ENCODE measurements around the gene CEACAM21.
A peak's percentile ranks its signal among the peaks of the same experiment; 100 is the strongest.

Gene CEACAM21

DNA sequence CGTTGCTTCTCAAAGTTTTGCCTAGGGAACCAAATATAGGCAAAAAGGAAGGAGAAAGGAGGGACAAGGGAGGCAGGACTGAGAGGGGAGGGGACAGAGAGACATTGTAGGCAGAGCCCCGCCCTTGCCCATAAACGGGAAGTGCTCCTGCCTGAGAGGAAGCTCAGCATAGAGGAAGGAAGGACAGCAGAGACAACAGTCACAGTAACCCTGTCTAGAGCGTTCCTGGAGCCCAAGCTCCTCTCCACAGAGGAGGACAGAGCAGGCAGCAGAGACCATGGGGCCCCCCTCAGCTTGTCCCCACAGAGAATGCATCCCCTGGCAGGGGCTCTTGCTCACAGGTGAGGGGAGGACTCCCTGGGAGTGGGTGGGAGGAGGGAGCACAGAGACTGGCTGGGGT, at the start of gene CEACAM21:
TSS of gene CEACAM21 (plus strand) at position 169 of the 400 bp plus-strand sequence. CDS start at position 278, 109 bp downstream.
- no peak for DNase-seq (ENCODE audit: low read depth in 2 of 2)

DNA sequence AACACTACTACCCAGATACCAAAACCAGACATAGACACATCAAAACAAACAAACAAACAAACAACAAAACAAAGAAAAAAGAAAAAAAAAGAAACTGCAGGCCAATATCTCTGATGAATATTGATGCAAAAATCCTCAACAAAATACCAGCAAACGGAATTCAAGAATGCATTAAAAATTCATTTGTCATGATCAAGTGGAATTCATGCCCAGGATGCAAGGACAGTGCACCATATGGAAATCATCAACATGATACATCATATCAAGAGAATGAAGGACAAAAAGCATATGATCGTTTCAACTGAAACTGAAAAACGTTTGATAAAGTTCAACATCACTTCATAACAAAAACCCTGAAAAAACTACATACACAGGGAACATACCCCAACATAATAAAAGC, 48.9 kb upstream of the CEACAM21 start:
- DNase-seq (ENCODE audit: low read depth in 2 of 2): no peak

DNA sequence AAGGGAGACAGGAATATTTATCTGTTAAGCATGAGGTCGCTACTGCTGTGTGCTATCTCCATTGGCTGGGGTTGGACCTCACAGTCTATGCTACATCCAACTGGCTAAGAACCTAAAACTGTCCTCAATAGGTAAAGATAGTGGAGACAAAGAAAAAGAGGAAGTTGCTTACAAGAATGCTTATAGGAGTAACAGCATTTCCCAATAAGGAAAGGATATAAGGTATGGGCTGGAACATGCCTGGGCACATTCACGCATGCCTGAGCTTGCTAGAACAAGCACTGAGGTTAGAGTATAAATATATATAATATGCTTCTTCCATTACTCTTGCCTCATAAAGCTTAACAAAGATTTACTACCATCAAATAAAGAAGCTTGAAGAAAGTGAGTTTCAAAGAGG, 47.9 kb upstream of the CEACAM21 start:
- DNase-seq (ENCODE audit: low read depth in 2 of 2): no peak

DNA sequence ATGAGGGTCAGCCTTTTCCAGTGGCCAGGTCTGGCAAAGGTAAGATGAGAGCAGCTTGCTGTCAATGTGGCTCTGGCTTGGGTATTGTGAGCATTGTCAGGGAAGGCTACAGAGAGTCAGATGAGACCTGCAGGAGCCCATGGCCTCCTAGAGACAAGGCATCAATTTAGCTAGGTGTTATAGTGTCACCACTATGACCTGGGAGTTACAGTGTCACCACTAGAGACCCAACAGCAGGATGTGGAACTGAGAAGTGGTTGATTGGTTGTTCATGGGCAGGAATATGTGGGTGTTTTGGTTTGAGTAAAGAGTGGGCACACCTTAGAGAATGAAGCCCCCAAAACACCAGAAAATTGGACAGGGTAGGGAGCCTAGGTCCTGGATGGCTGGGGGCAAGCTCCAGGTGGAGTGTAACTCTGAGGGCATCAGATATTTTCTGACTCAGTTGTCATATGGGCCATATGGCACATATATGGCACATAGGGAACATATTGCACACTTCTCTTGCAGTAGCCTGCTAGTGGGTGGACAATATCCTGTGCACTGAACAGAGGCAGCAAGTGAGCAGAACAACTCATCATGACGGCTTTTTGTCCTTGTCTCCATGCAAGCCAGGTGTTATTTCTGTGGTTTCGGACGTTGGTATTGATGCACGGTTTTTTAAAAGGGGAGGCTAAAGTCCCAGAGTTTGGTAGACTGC, 46.3 kb upstream of the CEACAM21 start:
- DNase-seq (ENCODE audit: low read depth in 2 of 2): no peak

DNA sequence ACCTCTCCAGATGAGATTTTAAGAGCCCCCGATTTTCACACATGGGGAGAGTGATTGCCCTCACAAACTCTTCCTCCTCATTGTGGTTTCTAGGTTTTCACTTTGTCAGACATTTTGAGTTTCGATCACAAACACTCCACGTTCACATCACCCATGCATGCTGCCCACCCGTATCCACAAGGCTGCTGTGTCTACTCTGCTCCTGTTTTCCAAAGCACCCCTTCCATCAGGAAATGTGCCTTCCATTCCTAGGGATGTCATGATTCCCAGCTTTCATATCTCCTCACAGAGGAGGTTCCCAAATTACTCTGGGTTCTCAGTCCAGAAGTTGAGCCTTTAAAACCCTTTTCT, 45.8 kb upstream of the CEACAM21 start:
- DNase-seq (ENCODE audit: low read depth in 2 of 2): no peak

DNA sequence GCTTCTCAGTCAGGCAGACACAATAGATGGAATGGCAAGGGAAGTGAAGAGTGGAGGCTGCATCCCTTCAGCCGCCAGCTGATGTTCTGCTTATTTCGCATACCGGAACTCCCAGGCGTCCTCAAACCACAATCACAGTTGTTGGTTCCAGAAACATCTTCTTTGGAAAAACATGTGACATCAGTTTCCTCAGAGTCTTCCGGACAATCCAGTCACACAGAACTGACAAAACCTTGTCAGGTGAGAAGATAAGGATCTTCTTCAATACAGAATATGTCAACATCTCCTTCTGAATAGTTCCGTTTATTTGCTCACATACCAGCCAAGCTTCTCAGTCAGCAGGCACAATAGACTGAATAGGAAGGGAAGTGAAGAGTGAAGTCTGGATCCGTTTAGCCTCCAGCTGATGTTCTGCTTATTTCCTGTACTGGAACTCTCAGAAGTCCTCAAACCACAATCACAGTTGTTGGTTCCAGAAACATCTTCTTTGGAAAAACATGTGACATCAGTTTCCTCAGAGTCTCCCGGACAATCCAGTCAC, 45.1 kb upstream of the CEACAM21 start:
- DNase-seq (ENCODE audit: low read depth in 2 of 2): no peak

DNA sequence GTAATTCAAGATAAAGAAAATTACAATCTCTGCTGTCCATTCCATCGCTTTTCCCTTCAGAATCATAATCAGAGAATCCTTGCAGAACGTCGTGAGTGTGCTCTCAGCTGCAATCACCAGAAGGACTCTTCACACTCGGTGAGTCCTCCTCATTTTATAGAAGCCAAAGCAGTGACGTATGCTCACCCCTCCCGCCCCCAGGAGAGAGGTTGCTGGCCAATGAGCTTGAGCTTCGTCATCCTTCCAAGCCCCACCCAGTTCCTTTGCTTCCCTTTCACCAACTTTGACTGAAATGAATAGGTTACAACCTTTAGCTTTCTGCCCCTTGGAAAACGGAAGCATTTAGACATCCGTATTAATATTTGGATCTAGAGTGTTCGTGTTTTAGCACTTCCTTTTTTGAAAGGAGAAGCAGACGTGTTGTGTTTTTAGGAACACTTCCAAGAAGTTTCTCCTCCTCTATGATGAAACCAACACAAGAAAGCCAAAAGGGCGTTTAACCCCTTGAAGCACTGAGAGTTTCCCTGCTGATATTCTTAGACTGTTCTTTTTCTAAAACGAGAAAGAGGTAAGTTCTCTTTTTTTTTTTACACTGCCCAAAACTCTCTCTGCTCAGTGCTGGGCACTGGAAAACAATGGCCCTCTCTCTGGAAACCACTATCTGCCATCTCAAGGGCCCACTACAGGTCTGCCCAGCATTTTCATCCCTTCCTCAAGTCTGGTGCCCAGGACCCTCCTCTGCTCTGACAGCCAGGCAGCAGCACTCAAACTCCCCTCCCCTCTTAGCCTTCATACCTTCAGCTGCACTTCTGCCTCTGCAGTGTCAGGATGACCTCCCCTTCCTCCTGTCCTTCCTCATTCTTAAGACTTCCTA, 44.3 kb upstream of the CEACAM21 start:
- peak; percentile 10 to 14 for DNase-seq (ENCODE audit: low read depth in 2 of 2)

DNA sequence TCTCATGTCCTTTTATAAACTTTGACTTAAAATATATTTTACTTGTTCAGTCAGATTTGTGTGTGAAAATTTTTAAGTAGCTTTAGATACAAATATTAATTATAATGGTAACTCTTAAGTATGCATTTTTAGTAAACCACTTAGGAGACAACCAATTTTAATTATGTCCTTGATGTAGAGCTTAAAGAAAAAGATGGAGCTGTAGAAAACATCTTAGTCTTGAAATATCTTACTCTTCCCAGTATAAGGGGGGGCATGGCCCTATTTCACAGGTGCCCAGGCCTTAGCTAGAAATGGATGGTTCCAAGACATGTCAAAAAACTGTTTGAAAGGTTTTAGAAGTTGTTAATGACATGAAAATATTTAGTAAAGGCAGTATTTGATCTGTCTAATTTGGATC, 43.4 kb upstream of the CEACAM21 start:
- DNase-seq (ENCODE audit: low read depth in 2 of 2): no peak

DNA sequence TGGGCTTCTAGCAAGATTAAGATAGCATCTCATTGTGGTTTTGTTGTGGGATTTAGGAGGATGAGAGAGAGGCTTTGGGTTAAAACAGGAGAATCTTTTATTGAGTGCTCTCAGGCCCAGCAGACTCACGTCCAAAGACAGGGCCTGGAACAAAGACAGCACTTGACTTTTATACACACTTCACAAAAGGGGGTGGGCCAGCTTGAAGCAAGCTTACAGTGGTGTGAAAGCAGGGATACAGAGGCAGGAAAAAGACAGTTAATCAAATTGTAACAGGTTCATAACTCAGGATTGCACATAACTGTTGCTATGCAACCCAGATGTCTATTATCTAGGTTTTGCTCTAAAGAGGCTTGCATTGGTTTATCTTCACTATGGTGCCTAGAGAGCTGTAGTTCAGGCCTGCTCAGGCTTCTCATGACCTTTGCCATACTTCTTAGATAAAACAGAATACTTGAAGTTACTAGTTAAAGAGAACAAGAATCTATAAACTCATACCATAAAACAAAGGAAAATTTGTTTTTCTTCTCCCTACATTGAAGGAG, 42.2 kb upstream of the CEACAM21 start:
- DNase-seq (ENCODE audit: low read depth in 2 of 2): no peak

DNA sequence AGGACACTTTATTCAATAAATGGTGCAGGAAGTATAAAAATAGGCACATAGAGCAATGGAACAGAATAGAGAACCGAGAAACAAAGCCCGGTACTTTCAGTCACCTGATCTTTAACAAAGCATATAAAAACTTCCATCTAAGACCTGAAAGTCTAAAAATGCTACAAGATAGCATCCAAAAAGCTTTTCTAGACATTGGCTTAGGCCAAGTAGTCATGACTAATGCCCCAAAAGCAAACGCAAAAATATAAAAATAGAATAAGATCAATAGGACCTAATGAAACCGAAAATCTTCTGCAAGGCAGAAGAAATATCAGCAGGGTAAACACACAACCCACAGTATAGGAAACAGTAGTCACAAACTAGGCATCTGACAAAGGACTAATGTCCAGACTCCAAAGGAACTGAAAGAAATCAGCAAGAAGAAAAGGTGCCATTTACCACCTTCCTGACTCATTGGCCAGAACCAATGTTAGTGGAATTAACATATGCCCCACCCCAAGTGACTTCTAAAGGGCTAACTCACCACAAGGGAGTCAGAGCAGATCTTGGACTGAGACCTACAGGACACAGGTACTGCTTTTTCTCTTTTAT, 40.8 kb upstream of the CEACAM21 start:
- no peak for DNase-seq (ENCODE audit: low read depth in 2 of 2)

DNA sequence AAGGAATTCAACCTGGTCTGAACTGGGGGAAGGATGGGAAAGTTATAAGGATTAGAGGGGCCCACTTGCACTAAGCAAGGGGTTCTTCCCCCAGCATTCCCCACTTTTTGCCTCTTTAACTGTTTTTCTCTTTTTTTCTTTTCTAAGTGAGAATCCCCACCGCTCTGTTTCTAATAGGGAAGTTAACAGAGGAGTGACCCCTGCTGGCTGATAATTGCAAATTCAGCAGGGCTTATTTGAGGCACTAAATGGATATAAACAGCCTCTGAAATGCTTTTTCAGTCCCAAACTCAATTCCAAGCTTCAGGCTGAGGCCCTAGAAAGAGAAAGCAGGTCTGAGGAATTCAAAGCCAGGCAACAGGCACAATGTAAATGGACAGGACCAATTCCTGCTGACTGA, 38.2 kb upstream of the CEACAM21 start:
- no peak for DNase-seq (ENCODE audit: low read depth in 2 of 2)

DNA sequence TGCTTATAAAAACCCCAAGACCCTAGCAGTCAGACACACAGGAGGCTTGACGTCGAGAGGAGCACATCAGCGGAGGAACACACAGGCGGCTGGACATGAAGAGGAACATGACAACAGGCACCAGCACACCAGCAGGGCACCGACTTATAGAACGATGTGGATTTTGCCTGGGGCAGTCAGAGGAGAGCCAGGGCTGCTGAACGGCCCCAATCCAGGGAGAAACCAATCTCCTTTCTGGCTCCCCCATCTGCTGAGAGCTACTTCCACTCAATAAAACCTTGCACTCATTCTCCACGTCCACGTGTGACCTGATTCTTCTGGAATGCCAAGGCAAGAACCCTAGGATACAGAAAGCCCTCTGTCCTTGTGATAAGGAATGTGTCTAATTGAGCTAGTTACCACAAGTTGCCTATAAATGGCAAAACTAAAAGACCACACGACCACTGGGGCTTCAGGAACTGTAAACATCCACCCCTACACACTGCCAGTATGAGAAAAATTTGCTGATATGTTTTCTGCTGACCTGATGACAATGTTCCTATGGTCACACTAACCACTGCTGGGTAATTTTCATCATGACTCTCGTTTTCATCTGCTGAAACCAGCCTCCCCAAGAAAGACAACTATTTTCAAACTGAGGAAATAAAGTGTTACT, 35.8 kb upstream of the CEACAM21 start:
- DNase-seq (ENCODE audit: low read depth in 2 of 2): no peak

DNA sequence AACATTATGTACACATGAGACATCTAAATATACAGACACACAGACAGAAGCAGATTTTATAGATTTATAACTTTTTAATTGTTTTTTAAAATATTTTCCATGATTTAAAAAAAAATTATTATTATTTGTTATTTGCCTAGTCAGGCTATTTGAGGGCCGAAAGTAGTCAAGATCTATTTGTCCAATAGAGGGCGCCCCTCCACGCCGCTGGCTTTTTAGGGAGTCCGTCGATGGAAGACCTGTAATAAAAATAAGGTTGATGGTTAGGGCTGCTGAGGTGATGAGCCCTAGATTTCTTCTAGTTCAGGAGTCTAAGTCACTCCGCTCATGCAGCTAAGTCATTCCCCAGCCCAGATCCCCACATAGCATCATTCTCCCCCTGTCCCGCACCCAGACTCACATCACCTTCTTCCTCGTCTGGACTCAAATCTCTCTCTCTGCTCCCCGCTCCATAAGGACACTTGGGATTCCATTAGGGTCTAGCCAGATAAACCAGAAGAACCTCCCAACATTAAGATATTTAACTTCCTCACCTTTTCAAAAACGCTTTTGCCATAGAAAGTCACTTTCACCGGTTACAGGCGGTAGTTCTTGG, 33.9 kb upstream of the CEACAM21 start:
- DNase-seq (ENCODE audit: low read depth in 2 of 2): no peak

DNA sequence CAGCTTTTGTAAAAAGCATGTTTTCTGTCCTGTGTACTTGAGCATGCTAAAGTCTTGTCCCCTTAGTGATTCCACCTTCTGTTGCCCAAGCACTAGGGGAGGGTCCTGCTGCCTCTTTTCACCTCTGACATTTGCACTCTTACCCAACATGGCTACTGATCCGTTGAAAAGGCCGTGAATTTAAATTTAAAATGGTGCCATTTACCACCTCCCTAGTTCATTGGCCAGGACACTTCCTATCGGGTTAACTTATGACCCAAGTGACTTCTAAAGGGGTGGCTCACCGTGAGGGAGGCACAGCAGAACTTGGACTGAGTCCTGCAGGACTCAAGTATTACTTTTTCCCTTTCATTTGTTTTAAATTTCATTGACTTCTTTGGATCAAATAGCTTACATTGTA, 33.3 kb upstream of the CEACAM21 start:
- no peak for DNase-seq (ENCODE audit: low read depth in 2 of 2)

DNA sequence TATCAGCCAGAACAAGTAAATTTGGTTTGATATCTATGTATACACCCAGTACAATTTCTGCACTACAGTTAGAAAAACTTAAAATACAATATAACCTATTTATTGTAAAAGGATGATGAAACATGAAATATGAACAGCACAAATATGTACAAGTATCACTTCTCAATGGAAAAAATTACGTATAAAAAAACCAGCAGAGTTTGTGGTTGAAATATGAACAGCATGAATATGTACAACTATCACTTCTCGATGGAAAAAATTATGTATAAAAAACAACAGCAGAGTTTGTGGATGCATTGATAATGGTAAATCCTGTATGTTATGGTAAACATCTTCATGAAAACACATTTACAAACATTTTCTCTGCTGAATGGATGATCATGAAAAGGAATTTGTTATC, 32.4 kb upstream of the CEACAM21 start:
- no peak for DNase-seq (ENCODE audit: low read depth in 2 of 2)

DNA sequence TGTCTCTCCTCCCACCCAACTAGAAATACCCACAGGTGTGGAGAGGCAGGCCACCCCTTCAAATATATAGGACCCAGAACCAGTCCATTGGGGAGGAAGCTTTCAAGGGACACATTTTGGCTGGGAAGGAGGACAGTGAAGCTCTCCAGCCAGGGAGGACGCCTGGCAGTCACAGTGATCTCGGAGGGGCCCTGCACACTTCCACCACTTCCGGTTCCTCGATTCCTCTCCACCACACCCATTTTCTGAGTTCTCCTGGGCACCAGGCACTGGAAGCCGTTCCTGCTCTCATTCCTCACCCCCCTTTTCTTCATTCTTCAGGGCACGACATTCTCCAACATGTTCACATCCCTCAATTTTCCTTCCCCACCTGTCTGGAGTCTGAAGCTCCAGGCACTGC, 30.4 kb upstream of the CEACAM21 start:
- DNase-seq (ENCODE audit: low read depth in 2 of 2): no peak

DNA sequence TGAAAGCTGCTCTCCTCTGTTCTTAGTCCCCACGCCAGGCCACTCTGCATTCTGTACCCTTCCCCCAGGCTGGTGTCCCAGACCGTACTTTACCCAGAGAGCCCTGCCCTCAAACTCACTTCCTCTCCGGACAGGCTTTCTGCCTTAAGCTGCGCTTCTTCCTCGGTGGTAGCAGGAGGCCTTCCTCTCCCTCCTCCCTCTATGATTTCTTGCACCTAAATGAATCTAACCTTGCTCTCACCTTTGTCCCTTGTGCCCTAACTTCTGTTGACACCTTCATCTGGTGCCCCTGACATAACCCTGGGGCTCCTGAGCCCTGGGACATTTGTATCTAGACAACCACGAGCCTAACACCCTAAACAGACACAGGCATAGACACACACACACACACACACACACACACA, 29.6 kb upstream of the CEACAM21 start:
- no peak for DNase-seq (ENCODE audit: low read depth in 2 of 2)

DNA sequence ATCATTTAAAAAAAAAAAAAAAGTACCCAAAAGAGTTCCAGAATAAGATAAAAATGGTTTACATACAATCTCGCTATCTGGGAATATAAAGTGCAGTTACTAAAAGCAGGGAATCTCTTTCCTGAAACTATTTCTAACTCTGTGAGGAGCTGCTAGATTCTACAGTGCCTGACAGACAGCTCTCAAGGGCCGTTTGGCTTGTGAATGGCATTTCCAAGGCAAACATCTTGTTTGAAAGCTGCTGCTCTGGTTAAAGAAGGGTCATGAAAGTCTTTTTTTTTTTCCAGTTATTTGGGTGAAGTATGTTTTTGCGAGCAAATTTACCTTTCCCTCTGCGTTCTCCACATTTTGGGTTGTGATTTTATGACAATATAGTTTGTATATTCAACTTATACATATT, 29.0 kb upstream of the CEACAM21 start:
- no peak for DNase-seq (ENCODE audit: low read depth in 2 of 2)

DNA sequence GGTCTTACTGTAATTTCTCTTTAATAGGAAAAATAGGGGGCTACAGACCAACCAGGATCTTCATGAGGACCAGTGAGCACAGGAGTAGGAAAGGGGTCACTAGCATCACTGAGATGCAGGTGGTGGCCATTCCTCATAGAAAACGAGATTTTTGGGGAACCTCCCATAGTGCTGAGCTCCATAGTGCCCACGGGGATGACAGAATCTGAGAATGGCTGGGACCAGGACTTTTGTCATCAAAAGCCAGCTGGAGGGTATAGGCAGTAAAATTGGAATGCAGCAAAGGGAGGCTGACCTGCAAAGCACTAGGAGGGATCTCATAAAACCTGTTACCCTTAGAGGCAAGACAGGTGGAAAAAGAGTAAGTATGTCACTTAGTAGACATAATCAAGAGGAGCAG, 28.4 kb upstream of the CEACAM21 start:
- no peak for DNase-seq (ENCODE audit: low read depth in 2 of 2)

DNA sequence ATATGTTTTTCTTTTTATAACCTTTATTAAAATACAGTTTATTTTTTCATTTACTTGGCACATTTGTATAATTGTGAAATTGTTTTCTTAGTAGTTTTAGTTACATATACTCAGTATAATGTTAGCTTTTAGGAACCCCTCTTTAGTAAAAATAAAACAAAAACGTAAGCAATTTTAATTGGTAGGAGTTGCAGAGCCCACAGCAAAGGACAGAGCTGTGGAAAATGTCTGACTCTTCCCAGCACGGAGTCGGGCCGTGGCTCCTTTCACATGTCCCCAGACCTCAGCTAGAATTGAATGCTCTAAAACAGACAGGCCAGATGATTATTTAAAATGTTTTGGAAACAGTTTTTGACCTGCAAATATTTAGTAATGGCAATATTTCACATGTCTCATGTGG, 27.9 kb upstream of the CEACAM21 start:
- DNase-seq (ENCODE audit: low read depth in 2 of 2): no peak

DNA sequence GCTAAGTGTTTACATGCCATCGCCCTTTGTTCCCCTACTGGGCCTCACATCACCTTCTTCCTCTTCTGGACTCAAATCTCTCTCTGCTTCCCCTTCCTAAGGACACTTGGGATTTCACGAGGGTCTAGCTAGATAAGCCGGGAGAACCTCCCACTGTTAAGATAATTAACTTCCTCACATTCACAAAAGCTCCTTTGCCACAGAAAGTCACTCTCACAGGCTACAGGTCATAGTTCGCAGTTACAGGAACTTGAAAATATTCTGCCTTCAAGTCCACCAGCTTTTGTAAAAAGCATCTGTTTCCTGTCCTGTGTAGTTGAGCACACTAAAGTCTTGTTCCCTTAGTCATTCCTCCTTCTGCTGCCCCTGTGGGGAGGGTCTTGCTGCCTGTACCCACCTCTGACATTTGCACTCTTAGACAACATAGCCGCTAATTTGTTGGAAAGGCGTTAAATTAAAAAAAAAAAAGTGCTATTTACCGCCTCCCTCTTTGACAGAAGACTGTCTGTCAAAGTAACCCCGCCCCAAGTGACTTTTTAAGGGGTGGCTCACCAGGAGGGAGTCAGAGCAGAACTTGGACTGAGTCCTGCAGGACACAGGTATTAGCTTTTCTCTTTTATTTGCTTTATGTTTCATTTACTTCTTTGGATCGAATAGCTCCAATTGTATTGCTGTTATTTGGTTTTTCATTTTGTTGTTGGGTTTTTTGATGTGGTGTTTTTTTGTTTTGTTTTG, 26.8 kb upstream of the CEACAM21 start:
- DNase-seq (ENCODE audit: low read depth in 2 of 2): no peak
